ENCODE measurements around the gene LPIN2.
"Not testable (repeated sequence)": the region's sequence is repeated elsewhere in the genome, so short reads cannot be mapped to it uniquely, and the experiment has no call there.

The LPIN2 gene

GRCh38 chr18:3007491-3007890, 5.5 kb downstream of the LPIN2 start:
- no peak for DNase-seq (ENCODE audit: low spot score)

- DNase-seq (ENCODE audit: low spot score), result no peak
These were observed 7.5 kb downstream of the LPIN2 start for GRCh38 chr18:3005462-3005861.

- not testable (repeated sequence) for DNase-seq (ENCODE audit: low spot score)
These were observed 9.2 kb downstream of the LPIN2 start for GRCh38 chr18:3003766-3004165.

GRCh38 chr18:3002732-3003131, 10.2 kb downstream of the LPIN2 start:
- DNase-seq (ENCODE audit: low spot score), result no peak

- no peak for DNase-seq (ENCODE audit: low spot score)
These were observed 14.3 kb downstream of the LPIN2 start for GRCh38 chr18:2998644-2999043.

DNA sequence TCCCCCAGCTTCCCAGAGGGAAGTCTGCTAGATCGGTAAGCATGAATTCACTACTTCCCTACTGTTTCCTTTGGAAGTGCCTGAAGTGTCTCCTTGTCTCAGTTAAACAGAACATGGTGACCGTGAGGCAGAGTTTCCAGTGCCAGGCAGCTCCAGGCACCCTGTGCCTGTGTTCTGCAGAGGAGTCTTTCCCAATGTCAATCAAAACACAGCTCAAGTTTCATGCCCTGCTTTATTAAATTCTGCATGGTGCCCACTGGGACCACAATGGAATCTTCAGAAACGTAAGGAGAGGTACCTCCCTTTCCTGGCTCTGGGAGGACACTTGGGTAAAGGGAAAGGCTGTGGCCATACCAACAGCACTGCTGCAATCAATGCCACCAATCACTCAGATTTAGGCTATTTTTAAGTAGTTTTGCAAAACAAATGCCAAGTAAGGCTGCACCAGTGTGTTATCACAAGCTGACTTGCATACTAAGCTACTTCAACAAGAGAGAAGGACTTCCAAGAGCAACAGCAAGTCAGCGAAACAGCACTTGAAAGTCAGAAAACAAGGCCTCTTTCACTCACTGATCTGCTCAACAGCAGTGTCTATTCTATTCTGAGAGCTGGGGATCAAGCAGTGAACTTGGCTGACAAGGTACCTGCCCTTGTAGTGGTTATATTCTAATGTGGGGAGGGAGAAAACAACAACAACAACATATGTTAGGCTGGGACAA, 14.9 kb downstream of the LPIN2 start:
- DNase-seq (ENCODE audit: low spot score), result no peak

DNA sequence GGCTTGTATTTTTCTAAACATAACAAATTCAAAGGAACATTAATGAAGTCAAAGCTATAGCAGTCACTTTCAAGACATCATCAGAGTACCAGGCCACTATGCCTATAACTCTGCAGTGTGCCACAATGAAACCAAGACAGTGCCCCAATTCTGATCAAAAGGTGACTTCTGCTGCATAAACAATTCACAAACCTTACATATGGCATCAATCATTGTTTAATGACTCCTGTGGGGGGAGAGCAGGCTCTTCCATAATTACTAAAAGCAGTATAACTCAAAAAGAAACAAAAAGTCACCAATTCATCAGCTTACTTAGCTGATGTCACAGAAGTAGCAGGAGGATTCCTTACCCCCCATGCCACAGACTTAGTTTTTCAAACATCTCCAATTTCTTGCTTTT, 15.5 kb downstream of the LPIN2 start:
- DNase-seq (ENCODE audit: low spot score), result no peak

DNA sequence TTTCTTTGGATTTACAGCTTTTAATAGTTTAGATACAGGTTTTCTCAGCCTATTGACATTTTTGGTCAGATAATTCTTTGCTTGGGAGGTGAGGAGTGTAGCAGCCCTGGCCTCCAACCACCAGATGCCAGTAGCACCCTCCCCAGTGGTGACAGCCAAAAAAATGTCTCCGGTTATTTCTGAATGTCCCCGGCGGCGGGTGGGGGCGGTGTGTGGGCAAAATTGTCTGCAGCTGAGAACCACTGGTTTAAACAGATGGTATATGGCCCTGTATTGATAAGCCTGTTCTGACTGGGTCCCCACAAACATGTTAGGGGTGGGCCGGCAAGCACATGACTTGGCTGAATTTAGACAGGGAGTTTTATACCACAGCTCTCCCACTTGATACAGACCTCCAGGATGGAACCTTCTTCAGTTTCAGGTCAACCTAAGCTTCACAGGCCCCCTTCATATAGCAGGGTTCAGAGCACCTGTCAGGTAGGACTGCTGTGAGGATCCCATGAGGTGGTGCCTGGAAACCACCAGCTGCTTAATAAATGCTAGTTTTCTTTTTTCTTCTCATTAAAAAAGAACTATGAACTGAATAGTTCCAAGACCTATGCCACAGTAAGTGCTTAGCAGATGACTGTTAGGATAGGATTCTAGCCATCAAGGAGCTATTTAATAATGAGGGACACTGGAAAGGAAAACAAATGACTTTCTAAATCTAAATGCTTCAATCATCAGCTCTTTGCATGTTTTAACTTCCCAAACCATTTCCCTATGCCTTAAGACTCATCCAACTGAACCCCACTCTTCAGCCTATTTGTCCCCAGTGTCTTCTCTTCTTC, 18.1 kb downstream of the LPIN2 start:
- DNase-seq (ENCODE audit: low spot score), result no peak

DNA sequence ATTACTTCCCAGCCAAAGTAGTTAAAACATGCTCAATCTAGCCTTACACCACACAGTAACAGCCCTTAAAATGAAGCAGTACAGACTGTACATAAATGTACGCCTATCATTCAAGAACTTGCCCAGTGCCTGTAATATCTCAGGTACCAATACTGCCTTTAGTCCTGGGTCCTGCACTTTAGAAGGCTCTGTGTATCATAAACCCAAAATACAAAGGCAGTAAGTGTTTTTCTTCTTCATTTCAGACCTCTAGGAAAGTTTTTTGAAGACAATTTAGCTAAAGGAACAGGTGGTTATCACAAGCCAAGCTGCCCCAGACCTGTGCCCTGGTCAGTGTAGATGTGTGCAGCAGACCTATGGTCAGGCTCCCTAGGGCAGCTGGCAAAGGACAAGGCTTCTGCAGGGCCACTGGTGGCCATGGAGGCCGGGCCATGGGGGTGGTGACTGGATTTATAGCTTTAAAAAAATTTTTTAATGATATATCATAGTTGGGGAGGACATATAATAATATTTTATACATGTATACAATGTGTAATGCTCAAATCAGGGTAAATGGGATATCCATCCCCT, 18.8 kb downstream of the LPIN2 start:
- DNase-seq (ENCODE audit: low spot score), result no peak

DNA sequence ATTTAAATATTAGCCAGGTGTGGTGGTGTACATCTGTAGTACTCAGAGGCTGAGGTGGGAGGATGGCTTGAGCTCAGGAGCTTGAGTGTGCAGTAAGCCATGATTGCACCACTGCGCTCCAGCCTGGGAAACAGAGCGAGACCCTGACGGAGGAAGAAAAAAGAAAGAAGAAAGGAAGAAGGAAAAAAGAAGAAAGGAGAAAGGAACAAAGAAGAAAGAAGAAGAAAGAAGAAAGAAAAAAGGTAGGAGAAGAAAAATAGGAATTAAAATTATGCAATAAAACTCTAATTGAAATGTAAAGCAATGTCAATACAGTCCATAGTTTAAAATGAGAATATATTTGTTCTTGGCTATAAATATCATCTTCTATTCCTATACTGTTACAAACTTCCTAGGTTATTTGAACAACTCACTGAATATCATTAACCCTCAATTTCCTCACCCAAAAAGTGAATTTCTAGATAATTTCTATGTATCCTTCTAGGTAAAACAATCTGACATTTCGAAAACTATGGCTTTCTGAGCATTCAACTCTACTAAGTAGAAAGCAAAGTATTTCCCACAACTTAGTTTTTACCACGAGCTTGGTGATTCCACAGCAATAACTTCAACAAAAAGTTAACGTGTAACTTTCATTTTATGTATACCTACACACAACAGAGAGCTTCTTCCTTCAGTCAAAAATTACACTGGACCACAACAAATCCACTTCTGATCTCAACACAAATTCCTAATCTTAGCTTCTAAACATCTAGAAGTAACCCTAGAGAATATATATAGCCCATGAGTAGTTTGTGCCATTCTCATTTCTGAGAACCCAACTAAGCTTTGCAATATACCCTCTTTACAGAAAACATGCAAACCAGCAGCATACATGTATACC, 19.7 kb downstream of the LPIN2 start:
- DNase-seq (ENCODE audit: low spot score), result no peak

DNA sequence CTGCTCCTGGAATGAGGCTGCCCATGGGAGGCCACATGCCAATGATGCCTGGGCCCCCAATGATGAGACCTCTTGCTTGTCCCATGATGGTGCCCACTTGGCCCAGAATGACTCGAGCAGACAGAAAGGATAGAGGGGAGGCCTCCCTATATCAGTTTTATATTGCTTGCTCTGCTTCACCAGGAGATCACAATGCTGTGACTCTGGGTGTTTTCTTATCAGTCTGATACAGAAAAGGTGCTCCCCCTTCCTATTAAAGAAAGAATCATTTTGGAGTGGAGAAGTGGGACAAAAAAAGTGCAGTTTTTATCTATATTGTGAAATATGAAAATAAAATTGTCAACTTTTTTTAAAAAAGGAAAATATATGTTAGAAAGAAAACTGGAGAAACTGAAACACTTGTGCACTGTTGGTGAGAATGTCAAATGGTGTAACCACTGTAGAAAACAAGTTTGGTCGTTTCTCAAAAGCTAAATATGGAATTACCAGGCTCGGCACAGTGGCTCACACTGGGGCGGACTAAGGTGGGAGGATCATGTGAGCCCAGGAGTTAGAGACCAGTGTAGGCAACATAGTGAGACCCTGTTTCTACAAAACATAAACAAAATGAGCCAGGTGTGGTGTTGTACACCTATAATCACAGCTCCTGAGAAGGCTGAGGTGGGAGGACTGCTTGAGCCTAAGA, 21.8 kb downstream of the LPIN2 start:
- no peak for DNase-seq (ENCODE audit: low spot score)

DNA sequence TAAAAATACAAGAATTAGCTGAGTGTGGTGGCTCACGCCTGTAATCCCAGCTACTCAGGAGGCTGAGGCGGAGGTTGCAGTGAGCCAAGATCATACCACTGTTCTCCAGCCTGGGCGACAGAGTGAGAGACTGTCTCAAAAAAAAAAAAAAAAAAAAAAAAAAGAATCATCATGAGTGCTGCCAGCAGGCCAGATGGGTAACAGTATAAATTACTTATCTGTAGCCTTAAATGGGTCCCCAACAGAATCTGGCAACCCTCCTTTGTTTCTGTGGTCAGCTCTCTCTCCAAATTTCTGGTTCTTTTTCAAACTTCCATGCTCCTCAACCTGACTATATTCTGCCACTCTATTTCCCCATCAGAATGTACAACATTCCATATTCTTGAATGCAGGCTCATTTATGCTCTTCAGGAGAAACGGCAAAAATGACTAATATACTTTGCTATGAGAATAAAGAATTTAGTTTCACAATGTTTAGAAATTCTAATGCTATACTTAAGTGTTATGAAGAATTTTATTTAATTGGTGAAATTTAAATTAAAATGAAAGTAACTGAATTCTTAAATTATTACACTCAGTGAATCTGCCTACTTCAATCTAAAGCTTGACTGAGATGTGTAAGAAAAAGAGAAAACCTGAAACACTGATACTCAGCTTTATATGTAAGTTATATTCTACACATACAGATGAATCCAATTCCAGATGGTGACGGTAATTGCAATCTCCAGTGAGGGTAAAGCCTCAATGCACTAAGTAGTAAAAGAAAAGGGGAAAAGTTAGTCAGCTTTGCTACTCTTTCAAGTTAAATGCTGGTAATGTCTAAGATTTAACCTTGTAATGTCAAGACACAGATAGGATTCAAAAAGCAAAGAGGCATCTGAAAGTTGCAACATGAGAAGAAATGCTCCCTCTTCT, 24.8 kb downstream of the LPIN2 start:
- DNase-seq (ENCODE audit: low spot score), result no peak

GRCh38 chr18:2986150-2986865, 26.6 kb downstream of the LPIN2 start:
- DNase-seq (ENCODE audit: low spot score), result no peak

DNA sequence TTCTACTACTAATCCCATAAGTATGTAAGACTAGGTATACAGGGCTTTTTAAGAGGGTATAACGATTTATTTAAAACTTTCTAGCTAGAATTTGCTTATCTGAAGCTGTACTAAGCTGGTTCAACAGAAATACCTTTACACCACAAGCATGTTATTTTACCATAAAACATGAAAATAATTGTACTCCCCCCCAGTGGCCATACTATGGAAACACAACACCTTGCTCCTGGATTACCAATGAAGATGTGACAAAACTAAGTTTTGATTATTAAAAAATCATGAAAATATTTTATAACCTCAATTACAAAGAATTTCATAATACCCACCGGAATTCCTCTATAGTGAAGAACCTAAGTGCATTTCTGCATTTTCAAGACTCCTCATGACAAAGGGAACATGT, 27.3 kb downstream of the LPIN2 start:
- DNase-seq (ENCODE audit: low spot score), result no peak

- DNase-seq (ENCODE audit: low spot score), result peak; percentile 33
These were observed 28.2 kb downstream of the LPIN2 start for GRCh38 chr18:2984703-2985261.

- no peak for DNase-seq (ENCODE audit: low spot score)
These were observed 28.9 kb downstream of the LPIN2 start for GRCh38 chr18:2984091-2984490.

GRCh38 chr18:2983296-2983695, 29.6 kb downstream of the LPIN2 start:
- DNase-seq (ENCODE audit: low spot score), result no peak

DNA sequence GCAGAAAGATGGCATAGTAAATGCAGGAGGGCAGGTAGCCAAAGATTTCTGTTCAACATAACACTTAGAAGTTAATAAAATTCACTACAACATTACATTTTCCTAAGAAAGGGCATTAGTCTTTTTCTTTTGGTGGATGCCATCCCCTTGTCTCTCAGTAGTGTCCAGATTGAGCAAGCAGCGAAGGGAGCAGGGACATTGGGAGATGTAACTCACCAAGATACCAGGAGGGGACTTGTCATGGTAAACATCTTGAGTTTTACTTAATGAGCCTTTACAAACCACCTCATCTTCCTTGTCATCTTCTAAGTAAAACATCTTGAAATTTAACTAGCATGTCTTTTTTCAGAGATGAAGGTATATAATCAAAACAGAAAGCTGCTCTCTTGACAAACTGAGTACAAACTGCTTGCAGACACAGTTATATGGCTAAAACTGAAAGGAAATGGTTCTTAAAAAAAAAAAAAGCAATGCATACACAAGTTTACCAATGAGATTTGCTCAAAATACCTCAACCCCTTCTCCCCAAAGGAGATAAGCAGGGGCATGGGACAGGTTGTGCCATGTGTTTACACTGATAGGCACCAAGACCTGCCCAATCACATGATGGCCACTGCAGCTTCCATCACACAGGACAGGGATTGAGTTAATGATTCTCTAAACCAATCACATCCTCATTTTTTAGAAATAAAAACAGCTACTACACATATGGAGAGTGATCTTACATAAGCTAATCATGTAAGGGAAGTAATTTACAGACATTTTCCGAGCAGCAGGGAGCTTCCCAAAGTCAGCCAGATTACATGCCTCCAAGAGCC, 30.3 kb downstream of the LPIN2 start:
- DNase-seq (ENCODE audit: low spot score), result no peak

DNA sequence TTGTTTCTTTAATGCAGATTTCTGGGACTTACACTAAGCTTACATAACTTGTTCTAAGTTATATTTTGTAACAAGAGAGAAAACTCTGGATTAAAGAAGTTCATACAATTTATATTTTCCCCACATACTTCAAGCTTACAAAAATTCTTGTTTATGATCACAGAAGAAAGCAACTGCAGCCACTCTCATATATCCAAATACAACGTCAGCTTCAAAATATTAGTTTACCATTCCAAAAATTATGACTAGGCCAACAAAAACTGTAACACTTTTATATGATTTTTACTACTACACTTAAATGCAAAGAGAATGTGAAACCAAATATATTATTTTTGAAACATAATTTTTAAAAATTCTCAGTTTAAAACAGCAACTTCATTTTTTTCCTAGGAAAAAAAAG, 30.9 kb downstream of the LPIN2 start:
- no peak for DNase-seq (ENCODE audit: low spot score)

All from HuH-7 (cell line).